HG03175 (cell line): ENCODE results near the gene LRRC59.
"Not testable (repeated sequence)": the region's sequence is repeated elsewhere in the genome, so short reads cannot be mapped to it uniquely, and the experiment has no call there.

Experiments used
- ATAC-seq: cut with Tn5 transposase; IDR thresholded peaks from one replicate; pipeline ENCODE4 v1.9.1; 2021; ENCODE audit warnings: mild to moderate bottlenecking, moderate library complexity; ENCODE audit not compliant: unreplicated experiment

LRRC59 gene

GRCh38 chr17:50348522-50349242 lies 48.6 kb downstream of the LRRC59 start:
- ATAC-seq, result no peak

GRCh38 chr17:50347894-50348291 lies 49.4 kb downstream of the LRRC59 start:
- ATAC-seq, result no peak

- no peak for ATAC-seq
Observed at GRCh38 chr17:50347117-50347893, 50.0 kb downstream of the LRRC59 start.

GRCh38 chr17:50346313-50347116 lies 50.8 kb downstream of the LRRC59 start:
- peak; percentile 56 for ATAC-seq

- ATAC-seq, result peak; percentile 78
Observed at GRCh38 chr17:50345432-50346312, 51.7 kb downstream of the LRRC59 start, which contains the start of gene XYLT2. XYLT2 (plus strand) TSS chr17:50346126; CDS start chr17:50346141, 15 bp downstream.

- no peak for ATAC-seq
Observed at GRCh38 chr17:50344731-50345365, 52.5 kb downstream of the LRRC59 start.

- ATAC-seq, result no peak
Observed at GRCh38 chr17:50339381-50339780, 57.9 kb downstream of the LRRC59 start.

- no peak for ATAC-seq
Observed at GRCh38 chr17:50338645-50339044, 58.7 kb downstream of the LRRC59 start.

GRCh38 chr17:50337956-50338355 lies 59.4 kb downstream of the LRRC59 start:
- no peak for ATAC-seq

GRCh38 chr17:50333291-50334057 lies 63.8 kb downstream of the LRRC59 start:
- not testable (repeated sequence) for ATAC-seq

- no peak for ATAC-seq
Observed at GRCh38 chr17:50332196-50332595, 65.1 kb downstream of the LRRC59 start.
